HUES64 (cell line): ENCODE measurements around the gene FTCDNL1.

Experiments
- H3K27ac ChIP-seq: 2 replicates; pipeline ENCODE4 v1.7.0; 2013; ENCODE audit warnings: low read depth, low read length, inconsistent platforms
- H3K27me3 ChIP-seq: 2 replicates; pipeline ENCODE4 v1.6.1; 2013; ENCODE audit warnings: mild to moderate bottlenecking, low read length; ENCODE audit not compliant: insufficient read depth
- H3K36me3 ChIP-seq: 2 replicates; pipeline ENCODE4 v1.6.1; 2013; ENCODE audit warnings: mild to moderate bottlenecking, low read length; ENCODE audit not compliant: insufficient read depth
- H3K4me1 ChIP-seq: 2 replicates; pipeline ENCODE4 v1.6.1; 2013; ENCODE audit warnings: mild to moderate bottlenecking, low read length, moderate library complexity; ENCODE audit not compliant: insufficient read depth
- H3K4me3 ChIP-seq: 2 replicates; pipeline ENCODE4 v1.5.1; 2013; ENCODE audit warnings: mild to moderate bottlenecking, low read length, moderate library complexity
- H3K9ac ChIP-seq: 2 replicates; pipeline ENCODE4 v1.6.1; 2013; ENCODE audit warnings: mild to moderate bottlenecking, low read depth, low read length
- H3K9me3 ChIP-seq: 2 replicates; pipeline ENCODE4 v1.6.1; 2013; ENCODE audit warnings: low read depth, low read length; ENCODE audit not compliant: insufficient read depth
- WGBS: fragments of 150-250, 120-280 bp; methylation state at CpG from one replicate; pipeline ENCODE4 v1.1.7; 2013; ENCODE audit warnings: missing lambda C conversion rate; 5-methylcytosine and 5-hydroxymethylcytosine counted together

FTCDNL1 gene

GRCh38 chr2:199868431-199869226, 17.6 kb upstream of the FTCDNL1 start:
- no peaks in the 10 kb centered on the region for H3K27me3 ChIP-seq
- WGBS, result 0% methylated on average over 1 of the region's 5 CpGs
- peak overlapping the region; percentile 90 for H3K27ac ChIP-seq
- peak overlapping the region; percentile 32 for H3K4me3 ChIP-seq
- no peaks in the 10 kb centered on the region for H3K36me3 ChIP-seq
- peaks cover 42% of the 10 kb centered on the region for H3K4me1 ChIP-seq
- H3K9me3 ChIP-seq, result peaks cover 2% of the 10 kb centered on the region; the same call in 1 of the 2 replicates
- peak overlapping the region; percentile 23; the same call in 1 of the 2 replicates for H3K9ac ChIP-seq

- Histone ChIP-seq H3K9ac (no peak overlapping the region), H3K9me3 (no peaks in the 10 kb centered on the region), H3K27ac (no peak overlapping the region), H3K27me3 (no peaks in the 10 kb centered on the region), H3K4me1 (peaks cover 40% of the 10 kb centered on the region), H3K36me3 (no peaks in the 10 kb centered on the region), H3K4me3 (no peak overlapping the region)
- 93% methylated on average over 4 of the region's 4 CpGs for WGBS
Observed at GRCh38 chr2:199865905-199866304, 14.9 kb upstream of the FTCDNL1 start.

- H3K9me3 ChIP-seq, result no peaks in the 10 kb centered on the region
- no peaks in the 10 kb centered on the region for H3K27me3 ChIP-seq
- peaks cover 11% of the 10 kb centered on the region for H3K4me1 ChIP-seq
- WGBS, result 92% methylated on average over 3 of the region's 3 CpGs
- no peak overlapping the region for H3K9ac ChIP-seq
- no peak overlapping the region for H3K4me3 ChIP-seq
- no peak overlapping the region for H3K27ac ChIP-seq
- no peaks in the 10 kb centered on the region for H3K36me3 ChIP-seq
Observed at GRCh38 chr2:199862788-199863187, 11.8 kb upstream of the FTCDNL1 start.

GRCh38 chr2:199861132-199861774, 10.3 kb upstream of the FTCDNL1 start:
- H3K9ac ChIP-seq, result no peak overlapping the region
- 18% methylated on average over 2 of the region's 4 CpGs for WGBS
- peaks cover 2% of the 10 kb centered on the region; the same call in 1 of the 2 replicates for H3K4me1 ChIP-seq
- no peaks in the 10 kb centered on the region for H3K9me3 ChIP-seq
- H3K27me3 ChIP-seq, result no peaks in the 10 kb centered on the region
- H3K27ac ChIP-seq, result no peak overlapping the region
- H3K36me3 ChIP-seq, result no peaks in the 10 kb centered on the region
- no peak overlapping the region for H3K4me3 ChIP-seq

- H3K27me3 ChIP-seq, result no peaks in the 10 kb centered on the region
- WGBS, result 17% methylated on average over 3 of the region's 4 CpGs
- H3K27ac ChIP-seq, result no peak overlapping the region
- peaks cover 19% of the 10 kb centered on the region for H3K4me1 ChIP-seq
- no peaks in the 10 kb centered on the region for H3K9me3 ChIP-seq
- no peaks in the 10 kb centered on the region for H3K36me3 ChIP-seq
- no peak overlapping the region for H3K9ac ChIP-seq
- no peak overlapping the region for H3K4me3 ChIP-seq
Observed at GRCh38 chr2:199855812-199856211, 4.8 kb upstream of the FTCDNL1 start.

GRCh38 chr2:199851883-199852282, 891 bp upstream of the FTCDNL1 start:
- no peak overlapping the region for H3K4me3 ChIP-seq
- 83% methylated on average over 2 of the region's 2 CpGs for WGBS
- H3K27ac ChIP-seq, result no peak overlapping the region
- H3K9ac ChIP-seq, result no peak overlapping the region
- H3K9me3 ChIP-seq, result no peaks in the 10 kb centered on the region
- peaks cover 19% of the 10 kb centered on the region for H3K27me3 ChIP-seq
- H3K36me3 ChIP-seq, result no peaks in the 10 kb centered on the region
- peaks cover 30% of the 10 kb centered on the region for H3K4me1 ChIP-seq

GRCh38 chr2:199851501-199851810, 464 bp upstream of the FTCDNL1 start:
- no peak overlapping the region for H3K27ac ChIP-seq
- WGBS, result 26% methylated on average over 7 of the region's 8 CpGs
- H3K4me1 ChIP-seq, result peaks cover 30% of the 10 kb centered on the region
- H3K27me3 ChIP-seq, result peaks cover 19% of the 10 kb centered on the region
- H3K4me3 ChIP-seq, result peak overlapping the region; percentile 90
- no peaks in the 10 kb centered on the region for H3K9me3 ChIP-seq
- H3K36me3 ChIP-seq, result no peaks in the 10 kb centered on the region
- H3K9ac ChIP-seq, result peak overlapping the region; percentile 89

GRCh38 chr2:199850218-199850717, 724 bp downstream of the FTCDNL1 start:
- H3K4me1 ChIP-seq, result peaks cover 19% of the 10 kb centered on the region
- H3K36me3 ChIP-seq, result no peaks in the 10 kb centered on the region
- peaks cover 19% of the 10 kb centered on the region for H3K27me3 ChIP-seq
- H3K4me3 ChIP-seq, result peak overlapping the region; percentile 90
- no peaks in the 10 kb centered on the region for H3K9me3 ChIP-seq
- no peak overlapping the region for H3K27ac ChIP-seq
- H3K9ac ChIP-seq, result peak overlapping the region; percentile 89
- 17% methylated on average over 11 of the region's 12 CpGs for WGBS

- H3K36me3 ChIP-seq, result no peaks in the 10 kb centered on the region
- H3K4me1 ChIP-seq, result peaks cover 26% of the 10 kb centered on the region
- no peak overlapping the region for H3K9ac ChIP-seq
- H3K4me3 ChIP-seq, result no peak overlapping the region
- peaks cover 19% of the 10 kb centered on the region for H3K27me3 ChIP-seq
- no peaks in the 10 kb centered on the region for H3K9me3 ChIP-seq
- 93% methylated on average over 11 of the region's 11 CpGs for WGBS
- H3K27ac ChIP-seq, result no peak overlapping the region
Observed at GRCh38 chr2:199848389-199849130, 2.4 kb downstream of the FTCDNL1 start.

- Histone ChIP-seq H3K4me3 (no peak overlapping the region), H3K4me1 (peaks cover 38% of the 10 kb centered on the region), H3K9me3 (no peaks in the 10 kb centered on the region), H3K9ac (no peak overlapping the region), H3K27ac (no peak overlapping the region), H3K27me3 (peaks cover 19% of the 10 kb centered on the region), H3K36me3 (no peaks in the 10 kb centered on the region)
- WGBS, result 78% methylated on average over 1 of the region's 2 CpGs
Observed at GRCh38 chr2:199847181-199847864, 3.7 kb downstream of the FTCDNL1 start.
